Nephron progenitor cell (in vitro differentiated cells): ENCODE results near the gene KCNQ1.

Experiments used
- DNase-seq: peaks from one replicate; pipeline ENCODE4 v3.0.0; 2021
- H3K27ac Mint-ChIP-seq: 2 replicates; pipeline ENCODE4 v1.8.0; 2021; ENCODE audit warnings: mild to moderate bottlenecking, moderate library complexity, mixed read lengths
- H3K27me3 Mint-ChIP-seq: 2 replicates; pipeline ENCODE4 v1.8.0; 2021; ENCODE audit warnings: mild to moderate bottlenecking, low read depth, mixed read lengths; ENCODE audit not compliant: poor library complexity
- H3K36me3 Mint-ChIP-seq: 2 replicates; pipeline ENCODE4 v1.8.0; 2021; ENCODE audit warnings: low read depth, mixed read lengths
- H3K4me1 Mint-ChIP-seq: 2 replicates; pipeline ENCODE4 v1.8.0; 2021; ENCODE audit warnings: mixed read lengths
- H3K4me3 Mint-ChIP-seq: 2 replicates; pipeline ENCODE4 v1.8.0; 2021; ENCODE audit warnings: mild to moderate bottlenecking, moderate library complexity, mixed read lengths
- H3K9me3 Mint-ChIP-seq: 2 replicates; pipeline ENCODE4 v1.8.0; 2021; ENCODE audit warnings: mild to moderate bottlenecking, moderate library complexity, mixed read lengths
- CTCF ChIP-seq: fragments of 200-600 bp; sonication (generic); IDR thresholded peaks from 2 replicates; pipeline ENCODE4 v1.5.0; 2021; ENCODE audit warnings: antibody characterized with exemption

Gene KCNQ1

DNA sequence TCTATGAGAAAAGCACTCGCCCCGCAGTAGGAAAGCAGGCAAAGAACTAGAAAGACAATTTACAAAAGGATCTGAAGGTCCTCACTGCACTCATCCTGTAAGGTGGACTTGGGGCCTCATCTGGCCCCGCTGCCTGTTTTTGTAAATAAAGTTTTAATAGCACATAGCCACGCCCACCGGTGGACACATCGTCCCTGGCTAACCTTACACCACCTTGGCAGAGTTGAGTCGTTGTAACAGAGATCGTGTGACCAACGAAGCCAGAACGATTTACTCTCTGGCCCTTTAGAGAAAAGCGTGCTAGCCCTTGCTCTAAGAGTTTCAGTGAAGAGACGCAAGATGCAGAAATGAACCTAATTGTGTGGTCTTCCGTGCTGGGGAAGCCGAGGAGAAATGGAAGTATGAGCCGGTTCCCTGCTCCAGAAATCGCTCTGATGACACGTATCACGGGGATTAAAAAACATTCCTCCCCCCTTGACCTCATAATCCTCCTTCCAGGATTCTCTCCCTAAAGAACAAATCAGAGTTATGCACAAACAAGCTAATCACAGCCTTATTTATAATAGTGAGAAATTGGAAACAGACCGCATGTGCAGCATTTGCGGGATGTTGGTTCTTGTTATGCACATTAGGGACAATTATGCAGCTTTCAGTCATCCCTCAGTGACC lies 360.7 kb downstream of the KCNQ1 start:
- Mint-ChIP-seq H3K36me3 (peaks cover 4% of the 10 kb centered on the region), H3K4me3 (no peak overlapping the region), H3K27me3 (peaks cover 5% of the 10 kb centered on the region), H3K27ac (peak overlapping the region; percentile 66), H3K4me1 (peaks cover 51% of the 10 kb centered on the region), H3K9me3 (peaks cover 15% of the 10 kb centered on the region)
- TF ChIP-seq CTCF = no peak
- no peak for DNase-seq

- TF ChIP-seq CTCF = no peak
- Mint-ChIP-seq H3K27ac (no peak overlapping the region), H3K36me3 (peaks cover 4% of the 10 kb centered on the region)
Observed at GRCh38 chr11:2806351-2807024, 361.7 kb downstream of the KCNQ1 start.

GRCh38 chr11:2807025-2807681 lies 362.3 kb downstream of the KCNQ1 start:
- TF ChIP-seq CTCF = no peak
- Mint-ChIP-seq H3K4me1 (peaks cover 53% of the 10 kb centered on the region), H3K27ac (no peak overlapping the region), H3K36me3 (peaks cover 4% of the 10 kb centered on the region), H3K9me3 (peaks cover 17% of the 10 kb centered on the region), H3K4me3 (no peak overlapping the region), H3K27me3 (peaks cover 10% of the 10 kb centered on the region)
- DNase-seq = no peak

More at GRCh38 chr11:2806351-2807024, 361.7 kb downstream of the KCNQ1 start:
- H3K4me3 Mint-ChIP-seq = no peak overlapping the region
- peaks cover 50% of the 10 kb centered on the region for H3K4me1 Mint-ChIP-seq
- H3K9me3 Mint-ChIP-seq = peaks cover 17% of the 10 kb centered on the region
- H3K27me3 Mint-ChIP-seq = peaks cover 10% of the 10 kb centered on the region
- DNase-seq = peak; percentile 8

GRCh38 chr11:2807801-2808241 lies 363.0 kb downstream of the KCNQ1 start:
- Mint-ChIP-seq H3K27ac (no peak overlapping the region), H3K4me3 (no peak overlapping the region), H3K27me3 (peaks cover 10% of the 10 kb centered on the region), H3K9me3 (peaks cover 17% of the 10 kb centered on the region), H3K36me3 (peaks cover 4% of the 10 kb centered on the region), H3K4me1 (peaks cover 60% of the 10 kb centered on the region)
- no peak for TF ChIP-seq CTCF
- DNase-seq = peak; percentile 1

DNA sequence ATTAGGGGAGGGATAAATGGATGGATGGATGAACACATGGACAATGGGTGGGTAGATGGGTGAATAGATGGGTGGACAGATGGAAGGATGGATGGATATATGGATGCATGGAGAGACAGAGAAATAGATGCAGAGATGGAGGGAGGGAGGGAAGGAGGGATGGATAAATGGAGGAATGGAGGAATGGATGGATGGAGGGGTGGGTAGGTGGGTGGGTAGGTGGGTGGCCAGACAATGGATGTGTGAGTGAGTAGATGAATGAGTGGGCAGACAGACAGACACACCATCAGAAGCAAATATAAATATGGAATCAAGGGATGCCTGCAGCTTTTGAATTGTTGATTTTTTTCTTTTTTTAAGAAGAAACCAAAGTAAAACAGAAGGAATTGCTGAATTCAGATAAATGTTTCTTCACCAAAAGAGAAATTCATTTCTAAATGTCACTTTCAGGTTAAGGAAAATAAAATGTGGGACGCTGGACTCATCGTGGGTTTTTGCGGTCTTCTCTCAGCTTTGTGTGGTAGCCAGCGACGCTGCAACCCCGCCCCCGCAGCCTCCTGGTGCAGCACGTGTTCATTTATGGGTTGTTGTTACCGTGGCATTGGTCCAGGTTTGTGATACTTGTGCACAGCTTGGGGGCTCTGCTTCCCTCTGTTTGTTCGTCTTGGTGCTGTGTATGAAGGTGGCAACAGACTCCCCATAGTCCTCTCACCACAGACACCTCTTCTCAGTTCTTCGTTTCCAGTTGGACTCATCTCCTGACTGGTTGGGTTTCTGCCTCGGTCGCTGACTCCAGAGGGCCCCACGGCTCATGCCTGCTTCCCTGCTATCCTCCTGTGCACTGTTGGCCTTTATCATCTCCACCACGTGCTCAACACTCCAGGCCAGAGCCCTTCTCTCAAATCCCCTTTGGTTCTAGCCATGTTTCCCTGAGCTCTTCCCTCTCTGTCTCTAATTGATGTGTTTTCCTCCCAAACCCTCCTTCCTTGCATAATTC lies 364.3 kb downstream of the KCNQ1 start:
- peaks cover 17% of the 10 kb centered on the region for H3K9me3 Mint-ChIP-seq
- peak overlapping the region; percentile 29 for H3K27ac Mint-ChIP-seq
- peak overlapping the region; percentile 0 for H3K4me3 Mint-ChIP-seq
- H3K36me3 Mint-ChIP-seq = peaks cover 4% of the 10 kb centered on the region
- no peak for DNase-seq
- peaks cover 64% of the 10 kb centered on the region for H3K4me1 Mint-ChIP-seq
- TF ChIP-seq CTCF = no peak
- peaks cover 10% of the 10 kb centered on the region for H3K27me3 Mint-ChIP-seq
